Dedifferentiated amniotic fluid mesenchymal stem cell (primary cell): ENCODE data around the gene PSMD3.
A peak's percentile ranks its signal among the peaks of the same experiment; 100 is the strongest.
"Not testable (repeated sequence)": the region's sequence is repeated elsewhere in the genome, so short reads cannot be mapped to it uniquely, and the experiment has no call there.

Experiments
- DNase-seq: peaks from one replicate; pipeline ENCODE4 v3.0.0-alpha.2; 2016; ENCODE audit errors: extremely low spot score

Gene PSMD3

DNA sequence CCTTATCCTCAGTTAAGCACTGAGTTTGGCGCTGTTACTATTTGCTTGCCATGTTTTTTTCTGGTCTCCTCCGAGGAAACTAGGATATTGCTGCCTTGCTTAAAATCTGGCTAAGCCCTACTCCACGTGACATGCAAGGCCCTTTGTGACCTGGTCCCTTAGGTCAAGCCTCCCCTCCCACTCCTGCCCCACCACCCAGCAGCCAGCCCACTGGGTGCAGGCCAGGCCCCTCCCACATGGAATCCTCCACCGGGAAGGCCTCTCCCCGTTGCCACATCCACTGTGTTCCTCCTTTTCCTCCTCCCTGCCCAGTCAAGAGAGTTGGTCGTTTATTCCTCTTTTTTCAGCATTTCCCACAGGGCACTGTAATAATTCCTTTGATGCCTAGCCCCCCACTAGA lies 16.2 kb downstream of the PSMD3 start:
- no peak for DNase-seq

DNA sequence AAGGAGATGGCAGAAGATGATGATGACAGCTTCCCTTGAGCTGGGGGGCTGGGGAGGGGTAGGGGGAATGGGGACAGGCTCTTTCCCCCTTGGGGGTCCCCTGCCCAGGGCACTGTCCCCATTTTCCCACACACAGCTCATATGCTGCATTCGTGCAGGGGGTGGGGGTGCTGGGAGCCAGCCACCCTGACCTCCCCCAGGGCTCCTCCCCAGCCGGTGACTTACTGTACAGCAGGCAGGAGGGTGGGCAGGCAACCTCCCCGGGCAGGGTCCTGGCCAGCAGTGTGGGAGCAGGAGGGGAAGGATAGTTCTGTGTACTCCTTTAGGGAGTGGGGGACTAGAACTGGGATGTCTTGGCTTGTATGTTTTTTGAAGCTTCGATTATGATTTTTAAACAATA lies 16.9 kb downstream of the PSMD3 start:
- no peak for DNase-seq

DNA sequence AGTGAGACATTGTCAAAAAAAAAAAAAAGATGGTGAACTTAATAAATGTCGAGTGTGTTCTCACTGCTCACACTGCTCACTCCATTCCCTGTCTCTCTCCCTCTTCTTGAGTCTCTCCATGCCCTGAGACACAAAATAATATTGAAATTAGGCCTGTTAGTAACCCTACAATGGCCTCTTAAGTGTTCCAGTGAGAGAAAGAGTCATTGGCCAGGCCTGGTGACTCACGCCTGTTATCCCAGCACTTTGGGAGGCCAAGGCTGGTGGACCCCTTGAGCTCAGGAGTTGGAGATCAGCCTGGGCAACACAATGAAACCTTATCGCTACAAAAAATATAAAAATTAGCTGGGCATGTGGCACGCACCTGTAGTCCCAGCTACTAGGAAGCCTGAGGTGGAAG lies 18.5 kb downstream of the PSMD3 start:
- no peak for DNase-seq

DNA sequence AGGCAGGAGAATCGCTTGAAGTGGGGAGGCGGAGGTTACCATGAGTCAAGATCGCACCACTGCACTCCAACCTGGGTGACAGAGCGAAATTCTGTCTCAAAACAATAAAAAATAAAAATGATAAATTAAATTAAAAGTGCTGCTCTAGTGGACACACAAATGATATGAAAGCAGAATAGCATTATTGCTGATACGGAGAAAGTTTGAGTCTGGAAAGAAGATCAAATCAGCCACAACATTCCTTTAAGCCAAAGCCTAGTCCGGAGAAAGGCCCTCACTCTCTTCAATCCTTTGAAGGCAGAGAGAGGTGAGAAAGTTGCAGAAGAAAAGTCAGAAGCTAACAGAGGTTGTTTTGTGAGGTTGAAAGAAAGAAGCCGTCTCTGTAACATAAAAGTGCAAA lies 19.6 kb downstream of the PSMD3 start:
- no peak for DNase-seq

DNA sequence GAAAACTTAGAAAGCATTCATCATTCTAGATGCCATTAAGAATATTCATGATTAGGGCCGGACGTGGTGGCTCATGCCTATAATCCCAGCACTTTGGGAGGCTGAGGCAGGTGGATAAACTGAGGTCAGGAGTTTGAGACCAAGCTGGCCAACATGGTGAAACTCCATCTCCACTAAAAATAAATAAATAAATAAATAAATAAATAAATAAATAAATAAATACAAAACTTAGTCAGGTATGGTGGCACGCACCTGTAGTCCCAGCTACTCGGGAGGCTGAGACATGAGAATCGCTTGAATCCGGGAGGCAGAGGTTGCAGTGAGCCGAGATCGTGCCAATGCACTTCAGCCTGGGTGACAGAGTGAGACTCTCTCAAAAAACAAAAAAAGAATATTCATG lies 20.7 kb downstream of the PSMD3 start:
- DNase-seq: not testable (repeated sequence)

DNA sequence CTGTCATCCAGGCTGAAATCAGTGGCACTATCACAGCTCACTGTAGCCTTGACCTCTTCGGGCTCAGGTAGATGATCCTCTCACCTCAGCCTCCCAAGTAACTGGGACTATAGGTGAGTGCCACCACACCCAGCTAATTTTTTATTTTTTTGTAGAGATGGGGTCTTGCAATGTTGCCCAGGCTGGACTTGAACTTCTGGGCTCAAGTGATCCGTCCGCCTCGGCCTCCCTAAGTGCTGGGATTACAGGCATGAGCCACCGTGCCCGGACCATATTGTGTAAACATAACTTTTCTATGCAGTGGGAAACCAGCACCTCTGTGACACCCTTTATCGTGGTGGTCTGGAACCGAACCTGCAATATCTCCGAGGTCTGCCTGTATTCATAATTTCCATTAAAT lies 23.5 kb downstream of the PSMD3 start:
- no peak for DNase-seq

DNA sequence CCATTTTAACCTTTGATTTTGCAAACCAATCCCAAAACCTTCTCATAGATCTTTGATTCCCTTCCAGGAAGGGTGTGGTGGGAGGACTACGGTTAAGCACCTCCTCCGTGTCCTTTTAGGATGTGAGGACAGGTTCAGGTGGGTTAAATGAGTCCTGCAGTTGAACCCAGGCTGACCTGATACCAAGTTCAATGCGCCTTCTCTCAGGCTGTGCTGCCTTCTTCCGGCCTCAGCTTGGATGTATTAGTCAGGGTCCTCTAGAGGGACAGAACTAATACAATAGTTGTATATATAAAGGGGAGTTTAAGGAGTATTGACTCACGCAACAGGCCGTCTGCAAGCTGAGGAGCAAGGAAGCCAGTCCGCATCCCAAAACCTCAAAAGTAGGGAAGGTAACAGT lies 24.1 kb downstream of the PSMD3 start:
- DNase-seq: no peak

DNA sequence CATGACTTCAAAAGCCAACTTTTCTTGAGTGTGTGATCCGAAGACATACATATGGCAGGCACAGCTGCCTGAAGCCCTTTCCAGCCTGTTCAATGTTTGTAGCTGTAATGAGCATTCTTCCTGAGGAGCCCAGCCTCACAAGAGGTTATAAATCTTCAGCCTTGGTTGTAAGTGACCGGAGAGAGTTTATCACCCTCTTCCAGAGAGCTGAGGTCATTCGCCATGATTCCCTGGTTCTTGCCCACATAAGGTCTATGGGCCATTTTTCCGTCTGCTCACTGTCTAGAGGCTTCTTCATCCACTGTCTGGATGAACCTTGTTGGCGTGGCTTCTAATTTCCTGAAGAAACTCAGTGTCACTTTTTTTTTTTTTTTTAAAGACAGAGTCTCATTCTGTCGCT lies 24.9 kb downstream of the PSMD3 start:
- DNase-seq: no peak

DNA sequence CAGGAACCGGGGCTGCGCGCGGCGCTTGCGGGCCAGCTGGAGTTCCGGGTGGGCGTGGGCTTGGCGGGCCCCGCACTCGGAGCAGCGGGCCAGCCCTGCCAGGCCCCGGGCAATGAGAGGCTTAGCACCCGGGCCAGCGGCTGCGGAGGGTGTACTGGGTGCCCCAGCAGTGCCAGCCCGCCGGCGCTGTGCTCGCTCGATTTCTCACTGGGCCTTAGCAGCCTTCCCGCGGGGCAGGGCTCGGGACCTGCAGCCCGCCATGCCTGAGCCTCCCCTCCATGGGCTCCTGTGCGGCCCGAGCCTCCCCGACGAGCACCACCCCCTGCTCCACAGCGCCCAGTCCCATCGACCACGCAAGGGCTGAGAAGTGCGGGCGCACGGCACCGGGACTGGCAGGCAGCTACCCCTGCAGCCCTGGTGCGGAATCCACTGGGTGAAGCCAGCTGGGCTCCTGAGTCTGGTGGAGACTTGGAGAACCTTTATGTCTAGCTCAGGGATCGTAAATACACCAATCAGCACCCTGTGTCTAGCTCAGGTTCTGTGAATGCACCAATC lies 30.4 kb downstream of the PSMD3 start:
- DNase-seq: not testable (repeated sequence)

DNA sequence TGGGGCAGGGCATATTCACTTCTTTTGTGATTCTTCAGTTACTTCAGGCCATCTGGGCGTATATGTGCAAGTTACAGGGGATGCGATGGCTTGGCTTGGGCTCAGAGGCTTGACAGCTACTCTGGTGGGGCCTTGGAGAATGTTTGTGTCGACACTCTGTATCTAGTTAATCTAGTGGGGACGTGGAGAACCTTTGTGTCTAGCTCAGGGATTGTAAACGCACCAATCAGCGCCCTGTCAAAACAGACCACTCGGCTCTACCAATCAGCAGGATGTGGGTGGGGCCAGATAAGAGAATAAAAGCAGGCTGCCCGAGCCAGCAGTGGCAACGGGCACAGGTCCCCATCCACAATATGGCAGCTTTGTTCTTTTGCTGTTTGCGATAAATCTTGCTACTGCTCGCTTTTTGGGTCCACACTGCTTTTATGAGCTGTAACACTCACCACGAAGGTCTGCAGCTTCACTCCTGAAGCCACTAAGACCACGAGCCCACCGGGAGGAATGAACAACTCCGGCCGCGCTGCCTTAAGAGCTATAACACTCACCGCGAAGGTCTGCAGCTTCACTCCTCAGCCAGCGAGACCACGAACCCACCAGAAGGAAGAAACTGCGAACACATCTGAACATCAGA lies 31.5 kb downstream of the PSMD3 start:
- DNase-seq: not testable (repeated sequence)

DNA sequence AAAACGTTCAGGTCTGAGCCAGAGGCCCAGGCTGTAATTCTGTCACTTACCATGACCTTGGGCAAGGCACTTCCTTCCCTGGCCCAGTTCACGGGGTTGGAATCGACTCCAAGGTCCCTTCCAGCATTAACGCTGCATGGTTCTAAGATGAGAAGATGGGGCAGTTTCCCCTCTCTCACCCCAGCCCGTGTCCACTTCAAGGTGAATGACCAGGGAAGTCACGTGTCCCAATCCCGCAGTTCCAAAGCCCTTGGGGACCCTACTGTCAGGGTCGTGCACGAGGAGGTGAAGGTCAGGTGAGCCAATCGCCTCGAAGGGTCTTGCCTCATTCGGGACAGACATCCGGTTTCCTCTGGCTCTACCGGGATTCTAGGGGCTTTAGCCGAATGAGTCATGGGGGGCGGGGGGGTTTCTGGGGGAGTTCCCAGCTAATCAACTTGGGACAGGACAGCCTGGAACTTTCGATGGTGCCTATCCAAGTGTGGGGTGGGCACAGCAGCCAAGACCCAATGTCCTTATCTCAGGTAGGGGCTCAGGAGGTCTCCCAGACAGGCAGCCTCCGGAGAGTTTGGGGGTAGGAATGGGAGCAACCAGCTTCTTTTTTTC lies 33.9 kb downstream of the PSMD3 start:
- no peak for DNase-seq

DNA sequence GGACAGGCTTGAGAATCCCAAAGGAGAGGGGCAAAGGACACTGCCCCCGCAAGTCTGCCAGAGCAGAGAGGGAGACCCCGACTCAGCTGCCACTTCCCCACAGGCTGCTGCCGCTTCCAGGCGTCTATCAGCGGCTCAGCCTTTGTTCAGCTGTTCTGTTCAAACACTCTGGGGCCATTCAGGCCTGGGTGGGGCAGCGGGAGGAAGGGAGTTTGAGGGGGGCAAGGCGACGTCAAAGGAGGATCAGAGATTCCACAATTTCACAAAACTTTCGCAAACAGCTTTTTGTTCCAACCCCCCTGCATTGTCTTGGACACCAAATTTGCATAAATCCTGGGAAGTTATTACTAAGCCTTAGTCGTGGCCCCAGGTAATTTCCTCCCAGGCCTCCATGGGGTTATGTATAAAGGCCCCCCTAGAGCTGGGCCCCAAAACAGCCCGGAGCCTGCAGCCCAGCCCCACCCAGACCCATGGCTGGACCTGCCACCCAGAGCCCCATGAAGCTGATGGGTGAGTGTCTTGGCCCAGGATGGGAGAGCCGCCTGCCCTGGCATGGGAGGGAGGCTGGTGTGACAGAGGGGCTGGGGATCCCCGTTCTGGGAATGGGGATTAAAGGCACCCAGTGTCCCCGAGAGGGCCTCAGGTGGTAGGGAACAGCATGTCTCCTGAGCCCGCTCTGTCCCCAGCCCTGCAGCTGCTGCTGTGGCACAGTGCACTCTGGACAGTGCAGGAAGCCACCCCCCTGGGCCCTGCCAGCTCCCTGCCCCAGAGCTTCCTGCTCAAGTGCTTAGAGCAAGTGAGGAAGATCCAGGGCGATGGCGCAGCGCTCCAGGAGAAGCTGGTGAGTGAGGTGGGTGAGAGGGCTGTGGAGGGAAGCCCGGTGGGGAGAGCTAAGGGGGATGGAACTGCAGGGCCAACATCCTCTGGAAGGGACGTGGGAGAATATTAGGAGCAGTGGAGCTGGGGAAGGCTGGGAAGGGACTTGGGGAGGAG lies 34.7 kb downstream of the PSMD3 start, which contains the start of gene CSF3:
TSS of gene CSF3 (plus strand) at position 436 of the 993 bp plus-strand sequence. CDS start at position 471, 35 bp downstream.
- no peak for DNase-seq

DNA sequence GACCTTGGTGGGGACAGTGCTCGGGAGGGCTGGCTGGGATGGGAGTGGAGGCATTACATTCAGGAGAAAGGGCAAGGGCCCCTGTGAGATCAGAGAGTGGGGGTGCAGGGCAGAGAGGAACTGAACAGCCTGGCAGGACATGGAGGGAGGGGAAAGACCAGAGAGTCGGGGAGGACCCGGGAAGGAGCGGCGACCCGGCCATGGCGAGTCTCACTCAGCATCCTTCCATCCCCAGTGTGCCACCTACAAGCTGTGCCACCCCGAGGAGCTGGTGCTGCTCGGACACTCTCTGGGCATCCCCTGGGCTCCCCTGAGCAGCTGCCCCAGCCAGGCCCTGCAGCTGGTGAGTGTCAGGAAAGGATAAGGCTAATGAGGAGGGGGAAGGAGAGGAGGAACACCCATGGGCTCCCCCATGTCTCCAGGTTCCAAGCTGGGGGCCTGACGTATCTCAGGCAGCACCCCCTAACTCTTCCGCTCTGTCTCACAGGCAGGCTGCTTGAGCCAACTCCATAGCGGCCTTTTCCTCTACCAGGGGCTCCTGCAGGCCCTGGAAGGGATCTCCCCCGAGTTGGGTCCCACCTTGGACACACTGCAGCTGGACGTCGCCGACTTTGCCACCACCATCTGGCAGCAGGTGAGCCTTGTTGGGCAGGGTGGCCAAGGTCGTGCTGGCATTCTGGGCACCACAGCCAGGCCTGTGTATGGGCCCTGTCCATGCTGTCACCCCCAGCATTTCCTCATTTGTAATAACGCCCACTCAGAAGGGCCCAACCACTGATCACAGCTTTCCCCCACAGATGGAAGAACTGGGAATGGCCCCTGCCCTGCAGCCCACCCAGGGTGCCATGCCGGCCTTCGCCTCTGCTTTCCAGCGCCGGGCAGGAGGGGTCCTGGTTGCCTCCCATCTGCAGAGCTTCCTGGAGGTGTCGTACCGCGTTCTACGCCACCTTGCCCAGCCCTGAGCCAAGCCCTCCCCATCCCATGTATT lies 35.7 kb downstream of the PSMD3 start:
- no peak for DNase-seq

DNA sequence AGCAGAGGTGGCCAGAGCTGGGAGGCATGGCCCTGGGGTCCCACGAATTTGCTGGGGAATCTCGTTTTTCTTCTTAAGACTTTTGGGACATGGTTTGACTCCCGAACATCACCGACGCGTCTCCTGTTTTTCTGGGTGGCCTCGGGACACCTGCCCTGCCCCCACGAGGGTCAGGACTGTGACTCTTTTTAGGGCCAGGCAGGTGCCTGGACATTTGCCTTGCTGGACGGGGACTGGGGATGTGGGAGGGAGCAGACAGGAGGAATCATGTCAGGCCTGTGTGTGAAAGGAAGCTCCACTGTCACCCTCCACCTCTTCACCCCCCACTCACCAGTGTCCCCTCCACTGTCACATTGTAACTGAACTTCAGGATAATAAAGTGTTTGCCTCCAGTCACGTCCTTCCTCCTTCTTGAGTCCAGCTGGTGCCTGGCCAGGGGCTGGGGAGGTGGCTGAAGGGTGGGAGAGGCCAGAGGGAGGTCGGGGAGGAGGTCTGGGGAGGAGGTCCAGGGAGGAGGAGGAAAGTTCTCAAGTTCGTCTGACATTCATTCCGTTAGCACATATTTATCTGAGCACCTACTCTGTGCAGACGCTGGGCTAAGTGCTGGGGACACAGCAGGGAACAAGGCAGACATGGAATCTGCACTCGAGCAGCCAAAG lies 36.9 kb downstream of the PSMD3 start:
- no peak for DNase-seq

DNA sequence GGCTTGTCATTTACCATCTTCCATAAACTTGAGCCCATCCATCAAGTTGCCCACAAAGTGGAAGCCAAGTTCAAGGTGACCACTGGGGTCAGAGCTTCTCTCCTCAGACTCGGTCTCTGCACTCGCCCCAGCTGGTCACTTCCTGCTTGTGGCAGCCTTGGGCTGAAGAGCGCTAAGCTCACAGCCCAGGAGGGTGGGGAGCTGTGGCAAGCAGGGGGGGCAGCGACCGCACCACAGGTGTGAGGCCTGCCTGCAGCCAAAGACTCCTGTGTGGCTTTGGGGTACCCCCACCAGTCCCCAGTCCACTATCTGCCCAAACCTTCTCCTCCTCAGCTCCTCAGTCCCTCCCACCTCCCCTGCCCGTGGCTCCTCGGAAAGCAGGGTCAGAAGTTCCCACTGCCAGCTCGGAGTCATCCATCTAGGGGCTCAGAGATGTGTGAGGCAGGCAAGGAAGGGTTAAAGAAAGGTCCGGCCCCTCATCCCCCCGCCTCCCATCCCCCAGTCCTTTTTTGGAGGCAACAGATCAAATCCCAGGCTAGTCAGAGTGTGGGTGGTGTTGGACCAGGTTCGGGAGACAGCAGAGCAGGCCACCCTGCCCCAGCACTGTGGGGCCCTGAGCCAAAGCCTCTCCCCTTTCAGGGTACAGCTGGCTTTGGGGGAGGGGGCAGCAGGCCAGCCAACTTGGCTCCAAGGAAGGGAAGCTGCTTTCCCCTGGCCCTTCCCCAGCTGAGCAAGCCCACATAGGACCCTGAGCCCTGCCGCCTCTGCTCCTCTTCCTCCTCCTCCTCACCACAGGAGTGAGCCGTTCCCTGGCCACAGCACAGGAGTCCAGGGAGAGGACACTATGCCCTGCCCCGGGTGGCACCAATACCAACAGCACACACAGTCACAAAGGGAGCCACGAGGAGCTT lies 37.9 kb downstream of the PSMD3 start:
- DNase-seq: no peak

DNA sequence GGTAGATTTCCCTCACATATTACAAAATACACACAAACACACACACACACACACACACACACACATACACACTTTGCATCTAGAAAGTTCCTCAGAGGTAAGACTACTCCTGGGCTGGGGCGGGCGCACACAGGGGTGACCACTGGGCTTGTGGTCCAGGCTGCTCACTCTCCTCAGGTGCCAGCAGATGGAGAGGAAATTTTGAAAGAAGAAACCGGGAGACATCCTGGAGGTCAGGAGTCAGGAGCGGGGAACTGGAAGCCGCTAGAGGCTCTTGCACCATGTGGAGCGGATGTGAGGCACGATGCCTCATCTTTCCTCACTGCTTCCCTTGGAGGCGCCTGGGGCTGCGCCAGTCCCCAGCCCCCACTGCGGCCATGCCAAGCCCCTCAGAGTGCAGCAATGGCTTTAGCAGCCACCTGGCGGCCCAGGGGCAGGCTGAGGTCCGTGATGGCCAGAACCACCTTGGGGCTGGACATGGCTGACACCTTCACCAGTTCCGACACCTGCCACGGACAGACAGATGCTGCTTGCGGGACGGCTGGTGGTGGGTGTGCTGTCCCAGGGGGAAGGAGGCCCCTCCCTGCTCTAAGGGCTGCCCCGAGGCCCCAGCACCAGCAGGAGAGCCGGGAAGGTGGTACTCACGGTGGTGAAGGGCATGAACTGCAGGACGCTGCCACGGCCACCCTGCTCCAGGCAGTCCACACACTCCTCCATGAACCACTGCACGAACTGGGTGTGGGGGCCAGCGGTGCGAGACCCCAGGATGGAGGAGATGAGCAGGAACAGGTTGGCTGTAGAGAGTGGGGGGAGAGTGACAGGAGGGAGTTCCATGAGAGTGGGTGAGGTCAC lies 38.8 kb downstream of the PSMD3 start:
- no peak for DNase-seq

DNA sequence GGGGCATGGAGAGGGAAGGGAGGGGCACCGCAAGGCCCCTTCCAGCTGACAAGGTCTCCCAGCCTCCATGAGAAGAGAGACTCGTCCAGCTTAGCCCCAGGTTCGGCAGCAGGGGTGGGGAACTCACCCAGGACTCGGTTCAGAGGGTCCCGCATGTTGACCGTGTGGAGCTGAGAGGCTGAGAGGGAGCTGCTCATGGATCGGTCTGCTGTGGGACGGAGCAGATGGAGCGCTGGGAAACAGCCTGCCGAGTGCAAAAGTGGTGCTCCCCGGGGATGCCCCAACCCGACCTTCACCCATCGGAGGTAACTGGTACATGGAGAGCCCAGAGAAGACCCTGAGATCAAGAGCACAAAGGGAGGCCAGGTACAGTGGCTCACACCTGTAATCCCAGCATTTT lies 39.5 kb downstream of the PSMD3 start:
- no peak for DNase-seq

DNA sequence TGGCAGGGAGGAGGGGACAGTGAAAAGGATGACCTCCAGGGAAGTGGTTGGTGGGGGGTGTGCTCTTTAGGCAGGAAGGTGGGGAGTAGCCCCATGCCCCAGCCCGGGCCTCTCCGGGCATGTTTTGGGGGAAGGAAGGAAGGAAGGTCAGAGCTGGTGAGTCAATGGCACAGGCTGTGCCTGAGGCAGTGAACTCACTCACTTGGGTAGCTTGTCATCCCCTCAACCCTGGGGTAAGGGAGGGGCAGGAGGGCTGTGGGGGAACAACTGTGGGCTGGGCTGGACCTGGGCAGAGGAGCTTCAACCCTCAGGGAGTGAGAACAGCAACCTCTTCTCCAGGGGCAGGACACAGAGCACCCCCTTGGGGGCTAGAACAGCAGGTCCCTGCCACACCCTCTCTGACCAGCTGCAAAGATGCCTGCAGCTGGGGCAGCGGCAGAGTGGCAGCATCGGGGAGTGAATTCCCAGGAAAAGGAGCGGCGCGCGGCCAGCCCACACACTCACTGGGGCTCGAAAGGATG lies 40.9 kb downstream of the PSMD3 start:
- peak; percentile 35 for DNase-seq
